Cardiac fibroblast (primary cell): ENCODE results near the gene PTPRQ.

Source experiments
- DNase-seq, 2 donors: peaks; one replicate each; pipeline versions ENCODE4 v3.0.0 to v3.0.0-alpha.2; 2010; ENCODE audit warnings: low read depth in 2 of 2
- H3K4me3 ChIP-seq, 2 donors: replicated peaks in 1 of 2; 1 replicate in 1 of 2; 2 replicates in 1 of 2; pipeline ENCODE4 v1.5.1; 2011; ENCODE audit warnings: low read depth in 2 of 2, low read length in 2 of 2, mild to moderate bottlenecking in 2 of 2, moderate library complexity in 1 of 2
- TF ChIP-seq, protein P1 (sequence below): IDR thresholded peaks from one replicate; pipeline ENCODE4 v1.5.1; 2011; ENCODE audit warnings: low read depth, mild to moderate bottlenecking, low read length, inconsistent platforms

The PTPRQ gene

DNA sequence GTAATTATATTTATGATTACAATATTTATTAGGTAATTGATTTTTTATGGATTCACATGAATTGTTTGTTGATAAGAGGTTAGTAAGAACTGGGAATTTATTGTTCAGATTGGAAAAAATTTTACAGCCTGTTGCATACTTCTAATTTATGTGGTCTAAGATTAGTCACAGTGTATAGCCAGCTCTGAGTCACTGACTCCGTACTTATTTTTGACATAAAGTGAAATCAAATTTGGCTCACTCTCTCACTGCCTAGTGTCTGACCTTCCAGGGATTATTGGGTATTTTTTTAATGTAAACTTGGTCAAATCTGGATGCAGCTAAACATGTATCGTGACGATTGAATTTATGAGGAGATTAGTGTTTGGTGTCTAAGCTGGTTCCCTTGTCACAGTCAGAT lies 109.3 kb downstream of the PTPRQ start:
- no peak overlapping the region for H3K4me3 ChIP-seq
- peak; percentile 76 to 90 for DNase-seq
- TF ChIP-seq, protein P1, sequence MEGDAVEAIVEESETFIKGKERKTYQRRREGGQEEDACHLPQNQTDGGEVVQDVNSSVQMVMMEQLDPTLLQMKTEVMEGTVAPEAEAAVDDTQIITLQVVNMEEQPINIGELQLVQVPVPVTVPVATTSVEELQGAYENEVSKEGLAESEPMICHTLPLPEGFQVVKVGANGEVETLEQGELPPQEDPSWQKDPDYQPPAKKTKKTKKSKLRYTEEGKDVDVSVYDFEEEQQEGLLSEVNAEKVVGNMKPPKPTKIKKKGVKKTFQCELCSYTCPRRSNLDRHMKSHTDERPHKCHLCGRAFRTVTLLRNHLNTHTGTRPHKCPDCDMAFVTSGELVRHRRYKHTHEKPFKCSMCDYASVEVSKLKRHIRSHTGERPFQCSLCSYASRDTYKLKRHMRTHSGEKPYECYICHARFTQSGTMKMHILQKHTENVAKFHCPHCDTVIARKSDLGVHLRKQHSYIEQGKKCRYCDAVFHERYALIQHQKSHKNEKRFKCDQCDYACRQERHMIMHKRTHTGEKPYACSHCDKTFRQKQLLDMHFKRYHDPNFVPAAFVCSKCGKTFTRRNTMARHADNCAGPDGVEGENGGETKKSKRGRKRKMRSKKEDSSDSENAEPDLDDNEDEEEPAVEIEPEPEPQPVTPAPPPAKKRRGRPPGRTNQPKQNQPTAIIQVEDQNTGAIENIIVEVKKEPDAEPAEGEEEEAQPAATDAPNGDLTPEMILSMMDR, result no peak

DNA sequence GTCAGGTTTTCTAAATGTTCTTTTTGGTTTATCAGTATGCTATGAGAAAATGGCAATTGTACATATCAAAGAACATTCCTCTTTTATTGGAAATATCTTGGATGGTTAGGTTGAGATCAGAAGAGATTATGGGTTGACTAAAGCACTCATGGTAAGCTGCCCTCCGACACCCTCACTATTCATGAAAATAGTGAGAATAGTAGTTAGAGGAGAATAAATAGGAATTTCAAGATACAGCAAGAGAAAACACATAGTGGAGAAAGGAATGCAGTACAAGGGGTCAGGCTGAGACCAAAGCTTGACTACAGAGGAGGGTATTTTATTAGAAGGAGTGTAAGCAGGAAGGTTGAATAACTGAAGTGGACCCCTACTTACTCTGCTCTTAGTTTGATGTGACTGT lies 112.5 kb downstream of the PTPRQ start:
- TF ChIP-seq, protein P1, result no peak
- no peak for DNase-seq
- H3K4me3 ChIP-seq, result no peak overlapping the region

DNA sequence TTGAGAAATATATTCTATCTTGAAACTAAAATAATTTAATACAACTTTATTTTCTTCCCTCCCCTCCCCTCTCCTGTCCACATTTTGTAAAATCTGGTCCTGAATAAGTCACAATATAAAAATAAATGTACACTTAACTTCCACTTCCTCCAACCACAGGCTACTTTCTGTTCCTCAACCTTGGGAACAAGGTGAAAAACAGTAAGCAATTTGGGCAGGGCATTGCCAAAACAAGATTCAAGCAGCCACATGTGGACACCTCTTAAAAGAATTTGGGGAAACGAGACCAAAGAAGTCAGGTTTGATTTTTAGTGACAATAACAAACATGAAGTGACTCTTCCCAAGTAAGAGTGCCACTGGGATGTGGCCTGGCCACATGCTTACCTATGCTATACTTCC lies 115.7 kb downstream of the PTPRQ start:
- H3K4me3 ChIP-seq, result no peak overlapping the region
- DNase-seq, result no peak
- TF ChIP-seq, protein P1, result no peak

DNA sequence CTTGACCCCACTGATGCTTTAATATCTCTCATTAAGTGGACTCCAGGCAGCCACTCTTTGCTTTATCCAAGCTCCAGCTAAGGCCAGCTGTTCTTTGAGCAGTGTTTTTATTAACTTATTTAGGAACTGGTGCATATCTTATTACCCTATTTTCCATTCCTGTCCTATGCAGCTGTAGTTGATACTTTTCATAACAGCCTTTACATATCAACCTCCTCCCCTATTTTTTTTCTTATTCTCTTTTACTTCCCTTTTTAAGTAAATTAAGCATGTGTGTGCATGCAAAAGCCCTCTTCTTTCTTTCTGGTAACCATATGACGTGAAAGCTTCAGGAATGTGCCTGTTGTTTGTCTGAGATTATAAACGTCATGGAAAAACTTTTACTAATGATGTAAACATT lies 121.2 kb downstream of the PTPRQ start:
- TF ChIP-seq, protein P1, result no peak
- peak; percentile 59 to 62 for DNase-seq
- no peak overlapping the region for H3K4me3 ChIP-seq

DNA sequence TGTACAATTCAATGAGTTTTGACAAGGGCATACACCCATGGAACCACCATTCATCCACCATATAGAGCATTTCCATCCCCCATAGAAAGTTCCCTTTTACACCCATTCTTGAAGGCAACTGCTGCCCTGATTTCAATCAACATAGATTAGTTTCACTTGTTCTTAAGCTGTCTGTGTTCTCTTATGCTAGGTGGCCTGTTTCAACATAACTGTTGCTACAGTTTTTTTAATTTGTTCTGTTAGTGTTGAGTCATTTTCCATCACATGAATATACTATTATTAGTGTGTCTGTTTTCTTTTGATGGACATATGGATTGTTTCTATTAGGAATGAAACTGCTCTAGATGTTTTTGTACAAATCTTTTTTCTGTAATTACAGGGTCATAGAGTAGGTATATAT lies 123.4 kb downstream of the PTPRQ start:
- TF ChIP-seq, protein P1, result no peak
- DNase-seq, result peak; percentile 43 to 71

DNA sequence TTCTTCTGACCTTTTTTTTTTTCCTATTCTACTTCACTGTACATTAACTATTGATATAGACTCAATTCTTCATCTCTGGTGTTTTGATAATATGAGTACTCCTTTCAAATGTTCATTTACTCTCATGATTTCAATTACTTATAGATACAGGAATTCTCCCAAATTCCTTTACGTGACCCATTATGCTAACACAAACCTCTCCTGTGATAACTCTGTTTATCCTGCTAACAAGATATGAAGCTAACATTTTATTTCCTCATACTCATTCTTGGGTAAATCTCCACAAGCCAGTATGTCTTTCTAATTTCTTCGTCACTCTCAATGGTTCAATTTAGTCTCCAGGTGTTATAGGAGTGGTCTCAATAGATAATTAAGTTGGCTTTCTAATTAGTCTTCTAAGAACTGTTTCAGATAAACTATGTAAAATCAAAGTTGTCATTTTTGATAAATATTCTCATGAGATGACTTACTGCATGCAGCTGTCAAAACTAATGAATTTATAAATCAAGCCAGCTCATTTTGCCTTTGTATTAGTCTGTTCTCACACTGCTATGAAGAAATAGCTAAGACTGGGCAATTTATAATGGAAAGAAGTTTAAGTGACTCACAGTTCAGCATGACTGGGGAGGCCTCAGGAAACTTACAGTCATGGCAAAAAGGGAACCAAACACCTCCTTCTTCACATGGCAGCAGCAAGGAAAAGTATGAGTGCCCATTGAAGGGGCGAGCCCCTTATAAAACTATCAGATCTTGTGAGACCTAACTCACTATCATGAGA lies 132.8 kb downstream of the PTPRQ start:
- TF ChIP-seq, protein P1, result no peak
- no peak for DNase-seq
- no peak overlapping the region for H3K4me3 ChIP-seq

More for the DNA sequence above, 123.4 kb downstream of the PTPRQ start:
- H3K4me3 ChIP-seq, result no peak overlapping the region
